Central memory CD4-positive, alpha-beta T cell (primary cell): ENCODE data around the gene CPTP.

ENCODE experiments used
- DNase-seq: peaks from one replicate; pipeline ENCODE4 v3.0.0; 2022

Gene CPTP

GRCh38 chr1:1370771-1371300 lies 46.2 kb downstream of the CPTP start:
- DNase-seq, result no peak

GRCh38 chr1:1371364-1371745 lies 46.8 kb downstream of the CPTP start:
- DNase-seq, result peak; percentile 94

GRCh38 chr1:1371746-1372711 lies 47.4 kb downstream of the CPTP start:
- peak; percentile 71 for DNase-seq

- DNase-seq, result no peak
Observed at GRCh38 chr1:1373051-1373814, 48.6 kb downstream of the CPTP start.

GRCh38 chr1:1373815-1374588 lies 49.4 kb downstream of the CPTP start:
- DNase-seq, result no peak

GRCh38 chr1:1374589-1374928 lies 50.0 kb downstream of the CPTP start:
- DNase-seq, result no peak

GRCh38 chr1:1374929-1375662 lies 50.5 kb downstream of the CPTP start, which contains the start of gene AURKAIP1:
AURKAIP1 (minus strand) TSS chr1:1375207; CDS start chr1:1374756, 451 bp downstream.
- peak; percentile 97 for DNase-seq

- no peak for DNase-seq
Observed at GRCh38 chr1:1376551-1377226, 52.1 kb downstream of the CPTP start.

GRCh38 chr1:1377540-1378205 lies 53.1 kb downstream of the CPTP start:
- DNase-seq, result no peak
